HG03521 (cell line): ENCODE measurements around the gene KCNK17.
A peak's percentile ranks its signal among the peaks of the same experiment; 100 is the strongest.
"Not testable (repeated sequence)": the region's sequence is repeated elsewhere in the genome, so short reads cannot be mapped to it uniquely, and the experiment has no call there.

Experiments used
- ATAC-seq: cut with Tn5 transposase; IDR thresholded peaks from one replicate; pipeline ENCODE4 v1.9.1; 2021; ENCODE audit warnings: mild to moderate bottlenecking, moderate library complexity; ENCODE audit not compliant: unreplicated experiment

KCNK17 gene

DNA sequence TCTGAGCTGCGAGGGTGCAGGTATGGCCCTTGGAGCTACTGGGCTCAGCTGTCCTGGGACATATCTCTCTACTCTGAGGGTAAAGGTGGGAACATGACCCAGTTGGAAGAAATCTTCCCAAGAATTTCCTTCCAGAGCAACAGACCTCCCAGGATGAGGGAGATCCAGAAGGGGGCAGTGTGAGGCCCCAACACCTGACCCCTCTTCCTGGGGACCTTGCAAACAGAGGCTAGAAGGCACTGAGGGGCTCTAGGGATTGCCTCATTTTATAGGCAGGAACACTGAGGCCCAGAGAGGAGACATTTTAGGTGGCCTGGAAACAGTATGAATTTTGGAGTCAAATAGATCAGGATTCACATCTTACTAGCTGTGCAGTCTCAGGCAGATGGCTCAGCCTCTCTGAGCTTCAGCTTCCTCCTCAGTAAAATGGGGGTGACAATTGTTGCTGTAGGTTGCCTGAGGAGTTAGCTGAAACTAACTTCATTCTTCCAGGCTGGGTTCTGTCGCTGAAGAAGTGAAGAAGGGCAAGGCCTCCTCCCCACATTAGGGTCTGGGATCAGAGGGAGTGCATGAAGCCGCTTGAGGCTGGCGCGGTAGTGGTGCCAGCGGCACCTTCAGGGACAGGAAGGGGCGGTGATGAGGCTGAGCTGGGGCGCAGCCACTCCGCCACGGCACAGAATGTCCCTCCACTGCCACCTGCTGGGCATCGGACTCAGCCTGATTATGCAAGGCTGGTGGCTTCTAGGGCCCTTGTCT lies 11.4 kb downstream of the KCNK17 start:
- ATAC-seq, result peak; percentile 85

DNA sequence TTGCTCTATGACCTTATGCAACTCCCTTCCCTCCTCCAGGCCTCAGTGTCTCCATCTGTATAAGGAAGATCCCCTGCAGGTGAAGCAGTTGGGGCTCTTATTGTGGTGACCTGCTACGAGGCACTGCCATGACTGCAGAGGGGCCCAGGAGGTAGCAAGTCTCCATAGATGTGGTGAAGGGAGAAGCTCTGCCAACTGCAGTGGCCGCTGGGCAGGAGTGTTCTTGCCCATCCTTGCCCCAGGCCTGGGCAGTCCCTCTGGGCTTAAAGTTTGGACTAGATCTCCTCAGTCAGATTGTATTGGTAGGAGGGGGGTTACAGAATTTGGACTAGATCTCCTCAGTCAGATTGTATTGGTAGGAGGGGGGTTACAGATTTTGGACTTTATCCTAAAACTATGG lies 12.2 kb downstream of the KCNK17 start:
- no peak for ATAC-seq

DNA sequence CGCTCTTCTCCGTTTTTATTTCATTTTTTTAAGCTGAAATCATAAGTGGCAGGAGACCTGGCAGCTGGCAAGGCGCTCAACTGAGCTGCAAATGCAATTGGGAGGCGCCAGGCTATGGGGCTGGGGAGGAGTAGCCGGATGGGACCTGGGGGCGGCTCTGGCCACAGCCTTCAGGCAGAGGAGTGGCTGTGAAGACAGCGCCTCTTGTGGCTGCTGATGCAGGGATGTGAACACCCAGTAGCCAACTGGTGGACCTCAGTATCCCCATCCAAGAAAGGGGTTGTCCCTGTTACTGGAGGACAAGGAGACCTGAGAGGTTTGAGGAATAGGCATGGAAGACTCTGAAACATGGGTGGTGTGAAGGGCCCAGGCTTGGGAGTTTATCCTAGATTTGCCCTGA lies 12.6 kb downstream of the KCNK17 start:
- ATAC-seq, result no peak

DNA sequence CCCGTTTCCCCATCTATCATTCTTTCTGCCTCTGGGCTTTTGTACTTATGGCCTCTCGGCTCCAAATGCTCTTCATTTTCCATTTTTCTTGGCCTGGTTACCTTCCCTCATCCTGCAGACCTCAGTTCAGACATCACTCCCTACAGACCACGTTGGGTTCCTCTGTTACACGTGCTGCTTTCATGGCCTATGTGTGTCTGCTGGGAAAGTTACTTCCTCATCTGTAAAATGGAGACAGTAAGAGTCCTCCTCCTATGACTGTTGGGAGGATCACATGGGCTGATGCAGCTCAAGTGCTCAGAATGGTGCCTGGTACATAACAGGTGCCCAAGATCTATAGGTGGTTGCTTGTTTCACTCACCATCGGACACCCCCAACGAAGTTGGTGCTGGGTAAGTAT lies 13.5 kb downstream of the KCNK17 start:
- ATAC-seq, result no peak

DNA sequence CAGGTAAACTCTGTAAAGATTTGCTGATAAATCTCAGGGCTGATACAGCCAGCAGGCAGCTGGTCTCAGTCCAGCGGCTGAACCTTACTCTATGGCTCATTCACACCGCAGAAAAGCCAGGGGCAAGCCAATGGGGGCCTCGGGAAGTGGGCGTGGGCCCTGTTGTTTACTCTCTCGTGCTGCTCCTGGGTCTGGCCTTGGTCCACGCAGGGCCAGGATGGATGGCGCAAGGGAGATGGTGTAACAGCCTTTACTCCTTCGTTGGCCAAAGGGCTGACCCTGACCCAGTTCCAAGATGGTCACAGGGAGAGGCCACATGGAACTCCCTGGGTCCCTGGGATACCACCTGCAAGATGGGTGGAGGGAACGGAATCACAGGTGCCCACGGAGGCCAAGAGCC lies 16.2 kb downstream of the KCNK17 start:
- ATAC-seq, result no peak

DNA sequence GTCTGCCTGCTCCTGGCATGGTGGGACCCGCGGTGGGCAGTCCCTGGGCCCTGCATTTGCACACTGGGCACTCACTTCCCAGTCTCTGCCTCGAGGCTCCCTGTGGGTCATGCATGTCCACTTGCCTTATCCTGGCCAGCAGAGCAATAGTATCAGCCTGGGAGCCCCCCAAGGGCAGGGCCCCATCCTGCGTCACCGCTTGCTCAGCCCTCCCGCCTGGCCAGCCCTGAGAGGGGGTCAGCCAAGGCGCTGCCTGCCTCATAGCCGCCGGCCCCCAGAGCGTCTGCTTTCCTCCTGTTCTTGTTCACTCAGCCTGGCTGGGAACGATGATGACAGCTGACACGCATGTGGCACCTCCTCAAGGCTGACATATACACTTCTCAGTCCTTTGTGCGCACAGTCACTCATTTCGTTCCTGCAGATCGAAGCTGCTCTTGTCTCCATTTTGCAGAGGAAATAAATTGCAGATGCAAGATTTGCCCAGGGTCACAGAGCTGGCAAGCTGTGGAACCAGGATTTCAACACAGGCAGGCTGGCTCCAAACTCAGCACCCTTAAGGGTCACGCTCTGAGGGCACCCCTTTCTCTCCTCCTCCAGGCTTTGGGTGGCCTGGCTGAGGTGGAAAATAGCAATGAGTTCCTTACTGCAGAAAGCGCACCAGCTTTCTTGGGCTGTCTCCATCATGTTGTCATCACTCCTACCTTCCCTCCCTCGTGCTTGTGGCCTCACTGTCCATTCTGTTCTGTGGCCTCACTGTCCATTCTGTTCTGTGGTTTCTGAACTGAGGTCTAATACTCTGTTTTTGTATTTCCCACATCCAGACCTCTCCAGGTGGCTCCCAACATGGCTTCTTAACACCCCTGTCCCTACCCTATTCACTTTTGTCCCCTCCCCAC lies 17.2 kb downstream of the KCNK17 start:
- no peak for ATAC-seq

DNA sequence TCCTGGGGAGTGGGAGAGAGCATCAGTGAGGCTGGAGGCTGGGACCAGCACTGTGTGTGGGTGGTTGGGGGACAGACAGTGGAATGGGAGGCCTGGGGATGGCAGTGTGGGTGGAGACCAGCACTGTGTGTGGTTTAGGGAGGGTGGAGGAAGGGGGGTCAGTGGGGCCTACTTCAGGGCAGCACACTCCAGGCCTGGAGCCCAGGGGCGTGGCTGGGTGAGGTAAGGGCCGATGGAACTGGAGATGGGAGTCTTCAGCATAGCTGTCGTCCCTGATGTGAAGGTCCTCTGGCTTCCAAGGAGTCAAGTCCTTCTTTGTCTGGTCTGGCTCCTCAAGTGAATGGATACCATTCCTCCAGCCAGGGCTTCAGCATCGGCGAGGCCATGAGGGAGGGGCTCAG lies 18.6 kb downstream of the KCNK17 start:
- ATAC-seq, result no peak

DNA sequence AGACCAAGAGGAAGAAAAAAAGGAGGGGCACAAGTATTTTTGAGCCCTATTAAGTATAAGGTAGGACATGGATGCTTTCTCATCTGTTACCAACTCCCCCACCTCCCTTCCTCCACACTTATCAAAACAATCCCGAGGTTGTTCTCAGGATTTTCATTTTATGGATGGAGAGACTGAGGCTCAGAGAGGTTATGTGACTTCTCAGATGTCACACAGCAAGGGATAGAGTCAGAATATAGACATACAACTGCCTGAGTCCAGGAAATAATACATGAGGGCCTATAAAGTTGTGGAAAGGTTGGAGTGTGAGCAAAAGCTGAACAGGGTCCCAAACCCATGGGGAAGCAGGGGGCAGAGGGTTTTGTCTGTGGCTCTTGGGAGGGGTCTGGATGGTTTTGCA lies 19.3 kb downstream of the KCNK17 start:
- ATAC-seq, result no peak

DNA sequence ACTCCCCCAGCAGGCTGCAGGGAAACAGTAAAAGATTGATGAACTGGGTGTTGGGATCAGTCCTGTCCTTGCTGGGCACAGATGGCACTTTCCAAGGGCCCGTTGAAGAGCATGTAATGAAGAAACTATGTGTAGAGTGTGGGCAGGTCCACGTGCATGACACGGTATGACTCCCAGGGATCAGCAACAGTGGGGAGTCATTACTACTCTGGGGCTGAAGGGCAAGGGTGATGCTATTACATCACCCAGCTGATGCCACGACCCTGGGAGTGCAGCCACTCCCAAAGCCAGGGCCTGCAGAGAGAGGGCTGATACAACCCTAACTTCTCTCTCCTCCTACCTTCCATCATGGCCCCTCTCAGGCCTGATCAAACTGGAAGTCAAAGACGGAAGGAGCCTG lies 20.1 kb downstream of the KCNK17 start:
- no peak for ATAC-seq

DNA sequence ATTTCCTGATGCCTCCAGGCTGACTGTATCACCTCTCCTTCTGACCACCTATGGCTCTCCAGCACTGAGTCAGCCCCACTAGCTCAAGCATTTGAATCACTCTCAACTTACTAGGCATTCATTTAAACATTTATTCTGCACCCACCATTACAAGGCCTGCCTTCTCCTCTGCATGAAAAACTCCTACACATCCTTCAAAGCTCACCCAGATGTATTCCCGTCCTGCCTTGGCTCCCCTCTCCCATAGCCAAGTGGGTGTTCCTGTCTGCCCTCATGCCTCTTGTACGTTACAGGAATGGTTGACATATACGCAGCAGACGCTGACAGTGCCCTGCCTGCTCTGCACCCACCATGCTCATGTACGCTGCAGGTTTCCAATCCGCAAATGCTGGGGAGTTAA lies 21.6 kb downstream of the KCNK17 start:
- no peak for ATAC-seq

DNA sequence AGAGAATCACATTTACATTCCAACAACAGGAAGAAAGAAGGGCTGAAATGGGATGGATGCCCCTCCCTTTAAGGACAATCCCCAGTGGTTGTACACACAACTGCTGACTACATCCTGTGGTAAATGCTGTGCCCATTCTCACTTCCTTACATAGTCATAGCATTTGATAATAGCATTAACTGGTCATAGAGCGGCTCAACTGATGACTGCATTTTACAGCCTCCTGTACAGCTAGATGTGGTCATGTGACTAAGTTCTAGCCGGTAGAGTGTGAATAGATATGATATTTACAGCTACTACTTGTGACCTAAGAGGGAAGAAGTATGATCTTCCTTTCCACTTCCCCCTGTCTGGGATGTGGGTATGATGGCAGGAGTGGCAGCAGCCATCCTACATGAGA lies 24.7 kb downstream of the KCNK17 start:
- no peak for ATAC-seq

DNA sequence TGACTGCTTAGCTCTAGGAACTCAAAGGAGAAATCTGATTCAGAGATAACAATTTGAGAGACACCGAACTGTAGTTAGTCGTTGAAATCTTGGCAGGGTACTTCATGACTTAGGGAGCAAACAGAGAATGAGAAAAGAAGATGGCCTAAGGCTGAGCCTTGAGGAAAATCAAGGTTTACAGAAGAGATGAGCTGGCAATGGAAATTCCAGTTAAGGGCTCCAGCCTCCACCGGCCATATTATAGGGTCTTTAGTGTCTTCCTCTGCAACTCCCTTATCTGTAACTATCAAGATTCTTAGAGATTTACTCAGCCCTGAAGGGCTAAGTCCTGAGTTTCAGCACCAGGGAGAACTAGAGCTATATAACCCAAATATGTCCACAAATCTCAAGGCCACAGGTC lies 26.6 kb downstream of the KCNK17 start:
- ATAC-seq, result no peak

DNA sequence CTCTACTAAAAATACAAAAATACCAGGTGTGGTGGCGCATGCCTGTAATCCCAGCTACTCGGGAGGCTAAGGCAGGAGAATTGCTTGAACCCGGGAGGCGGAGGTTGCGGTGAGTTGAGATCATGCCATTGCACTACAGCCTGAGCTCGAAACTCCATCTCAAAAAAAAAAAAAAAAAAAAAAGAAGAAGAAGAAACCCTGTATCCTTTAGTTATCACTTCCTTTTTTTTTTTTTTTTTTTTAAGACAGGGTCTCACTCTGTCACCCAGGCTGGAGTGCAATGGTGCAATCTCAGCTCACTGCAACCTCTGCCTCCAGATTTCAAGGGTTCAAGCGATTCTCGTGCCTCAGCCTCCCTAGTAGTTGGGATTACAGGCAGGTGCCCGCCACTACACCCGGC lies 27.6 kb downstream of the KCNK17 start:
- not testable (repeated sequence) for ATAC-seq

DNA sequence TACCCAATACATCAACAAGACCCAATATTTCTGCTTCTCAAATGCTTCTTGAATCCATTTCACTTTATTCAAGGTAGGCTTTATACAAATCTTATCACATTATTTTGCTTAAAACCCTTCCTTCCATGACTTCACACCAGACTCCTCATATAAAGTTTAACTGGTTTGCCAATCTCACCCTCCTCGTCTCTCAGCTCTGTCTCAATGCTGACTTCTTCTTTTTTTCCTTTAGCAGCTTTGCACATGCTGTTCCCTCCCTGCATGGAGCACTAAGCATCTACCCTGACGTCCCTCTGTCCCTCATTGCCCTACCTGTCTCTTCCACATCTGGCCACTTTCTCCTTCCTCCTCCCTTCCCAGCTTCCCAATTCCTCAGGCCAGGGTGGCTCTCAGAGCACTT lies 31.4 kb downstream of the KCNK17 start:
- no peak for ATAC-seq

DNA sequence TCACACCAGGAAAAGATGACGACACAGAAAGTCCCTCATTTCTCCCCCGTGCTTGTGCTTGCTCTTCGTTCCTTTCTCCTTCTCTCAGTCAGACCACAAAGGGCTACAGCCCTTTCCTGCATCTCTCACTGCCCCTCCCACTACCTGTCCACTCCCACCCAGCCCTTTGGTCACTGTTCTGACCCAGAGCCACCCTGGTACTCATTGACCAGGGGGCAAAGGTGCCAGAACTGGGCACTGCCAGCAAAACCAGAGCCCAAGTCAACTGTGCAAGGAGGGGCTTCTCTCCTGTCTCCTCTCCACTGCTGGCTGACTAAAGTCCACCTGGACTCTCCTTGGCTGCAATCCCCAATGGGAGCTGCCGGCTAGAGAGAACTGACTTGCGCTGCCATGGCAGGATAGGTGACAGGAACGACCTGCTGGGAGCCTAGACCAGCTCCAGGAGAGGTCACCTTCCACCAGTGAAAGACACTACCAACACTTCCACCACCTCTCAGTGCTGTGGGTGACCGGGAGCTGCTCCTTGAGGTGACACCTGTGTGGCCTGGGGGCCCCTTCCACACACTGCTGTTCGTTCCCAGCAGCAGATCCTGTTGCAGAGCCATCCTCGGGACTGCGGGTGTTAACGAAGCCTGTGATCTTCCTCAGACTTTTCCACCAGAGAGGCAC lies 32.8 kb downstream of the KCNK17 start:
- no peak for ATAC-seq

DNA sequence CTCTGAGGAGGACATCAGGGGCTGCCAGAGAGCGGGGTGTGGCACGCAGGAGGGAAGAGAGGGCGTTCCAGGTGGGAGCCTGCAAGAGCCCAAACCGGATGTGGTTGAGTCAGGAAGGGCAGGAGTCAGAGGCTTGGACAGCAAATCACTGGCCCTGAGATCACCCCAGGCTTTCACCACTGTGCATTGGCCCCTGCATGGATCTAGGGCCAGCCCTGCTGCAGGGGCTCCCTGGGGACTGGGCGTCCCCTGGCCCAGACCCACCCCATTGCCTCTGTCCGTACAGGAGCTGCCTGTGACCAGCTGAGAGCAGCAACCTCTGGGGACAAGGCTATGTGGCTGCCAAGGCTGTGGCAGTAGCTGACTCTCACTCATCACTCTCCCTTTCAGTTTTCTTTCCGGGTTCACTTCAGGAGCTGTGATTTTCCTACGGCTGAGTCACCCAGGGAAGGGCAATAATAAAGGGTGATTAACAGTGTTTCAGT lies 33.9 kb downstream of the KCNK17 start:
- ATAC-seq, result no peak

DNA sequence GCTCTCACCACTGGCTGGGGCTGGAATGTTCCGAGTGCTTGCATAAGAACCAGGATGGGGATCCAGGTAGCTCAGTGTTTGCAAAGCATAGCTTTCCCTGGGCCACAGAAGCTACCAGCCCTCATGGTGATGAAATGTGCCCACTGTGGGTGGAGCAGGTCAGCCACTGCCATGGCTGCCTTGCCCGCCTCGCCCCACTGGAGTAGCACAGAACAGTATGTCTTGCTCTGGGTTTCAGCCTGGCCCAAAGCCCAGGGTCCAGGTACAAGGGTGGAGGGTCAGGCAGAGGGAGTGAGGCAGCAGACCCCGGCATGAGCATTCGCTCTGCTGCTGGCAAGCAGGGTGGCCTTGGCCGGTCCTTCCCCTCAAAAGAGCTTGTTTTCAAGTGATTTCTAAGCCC lies 34.7 kb downstream of the KCNK17 start:
- no peak for ATAC-seq

DNA sequence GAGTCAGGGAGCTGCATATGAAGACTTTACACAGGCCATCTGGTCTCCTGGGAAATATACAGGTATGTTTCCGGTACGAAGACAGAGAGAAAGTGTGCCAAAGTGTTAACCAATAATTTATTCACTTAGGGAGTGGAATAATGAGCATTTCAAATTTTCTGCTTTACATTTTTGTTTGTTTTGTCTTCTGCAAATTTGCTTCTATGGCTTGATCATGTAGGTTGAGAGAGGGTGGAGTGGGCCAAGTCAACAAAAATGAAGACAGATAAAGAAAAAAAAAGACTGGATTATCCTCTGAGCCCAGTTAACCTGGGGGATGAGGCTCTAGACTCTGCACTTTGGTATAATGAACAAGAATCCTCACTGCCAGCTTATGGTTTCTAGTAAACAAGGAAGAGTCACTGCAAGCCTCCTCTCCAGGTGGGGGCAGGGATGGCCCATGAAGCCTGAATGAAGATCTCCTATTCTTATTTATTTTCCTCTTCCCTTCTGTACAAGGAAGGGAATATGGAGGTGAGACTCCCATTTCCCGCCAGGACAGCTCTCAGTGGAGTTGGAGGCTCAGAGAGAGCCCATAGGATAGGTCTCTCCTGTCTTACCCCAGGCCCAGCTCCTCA lies 37.7 kb downstream of the KCNK17 start:
- no peak for ATAC-seq

DNA sequence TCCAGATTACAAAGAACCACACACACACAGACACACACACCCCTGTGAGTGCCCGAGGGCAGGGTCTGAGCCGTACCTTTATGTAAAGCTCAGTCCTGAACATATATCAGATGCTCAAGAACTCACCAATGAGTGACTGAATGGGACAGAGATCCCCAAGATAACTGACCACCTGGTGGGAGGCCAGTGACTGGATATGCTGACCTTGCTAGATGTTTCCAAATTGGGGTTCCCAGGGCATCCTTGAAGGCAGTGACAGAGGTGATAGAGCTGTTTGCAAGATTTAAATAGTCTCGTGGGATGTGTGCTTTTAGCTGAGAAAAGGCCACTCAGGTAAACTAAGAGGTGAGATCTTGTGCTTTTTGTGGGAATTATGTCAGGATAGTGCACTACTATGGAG lies 39.3 kb downstream of the KCNK17 start:
- ATAC-seq, result no peak

DNA sequence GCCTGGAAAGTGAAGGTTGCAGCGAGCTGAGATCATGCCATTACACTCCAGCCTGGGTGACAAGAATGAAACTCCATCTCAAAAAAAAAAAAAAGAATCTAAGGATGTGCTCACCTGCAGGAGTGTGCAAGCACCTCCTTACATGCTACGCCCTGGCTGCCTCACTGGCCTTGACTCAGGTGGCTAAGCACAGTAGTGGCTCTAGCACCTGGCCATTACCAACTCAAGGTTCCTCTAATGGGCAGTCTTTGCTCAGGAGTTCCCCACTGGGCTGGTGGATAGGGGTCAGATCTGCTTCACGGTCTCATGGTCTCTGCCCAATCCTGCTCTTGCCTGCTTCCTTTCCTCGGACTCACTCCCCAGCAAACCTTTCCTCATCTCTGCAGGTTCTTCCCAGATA lies 39.7 kb downstream of the KCNK17 start:
- ATAC-seq, result no peak

DNA sequence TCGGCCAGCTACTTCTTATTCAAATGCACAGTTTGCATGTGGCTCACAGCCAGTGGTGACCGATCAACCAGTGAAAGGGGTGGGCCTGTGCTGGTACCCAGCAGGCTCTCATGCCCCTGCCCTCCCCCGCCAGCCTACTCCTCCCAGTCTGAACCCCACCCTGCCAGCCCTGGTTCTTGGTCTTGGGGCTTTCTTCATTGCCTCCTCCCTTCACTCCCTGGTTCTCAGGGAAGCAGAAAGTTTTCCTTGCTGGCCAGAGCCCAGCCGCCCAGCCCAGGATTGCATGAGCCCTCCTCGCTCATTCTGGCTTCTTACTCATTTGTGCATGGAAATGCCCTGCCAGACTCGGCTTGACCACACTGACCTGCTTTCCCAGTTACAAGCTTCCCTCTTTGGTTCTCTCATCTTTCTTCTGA lies 40.8 kb downstream of the KCNK17 start:
- no peak for ATAC-seq
